CD14-positive monocyte (primary cell): ENCODE measurements around the gene SLC6A7. TPM values are rescaled to one million over a fixed set of nuclear protein-coding genes. Genes with fewer than 3 reads are reported as not detected.

Experiments used
- DNase-seq, 3 donors: peaks; one replicate each; pipeline ENCODE4 v3.0.0-alpha.2; 2011 to 2022
- H2AFZ ChIP-seq: 2 replicates; pipeline ENCODE4 v1.6.0; 2012; ENCODE audit warnings: mild to moderate bottlenecking, low read depth, low read length, inconsistent platforms; ENCODE audit not compliant: insufficient read depth, poor library complexity, severe bottlenecking
- H3K27ac ChIP-seq, 2 donors: 1 replicate in 1 of 2; 2 replicates in 1 of 2; pipeline ENCODE4 v1.5.1; 2012 to 2013; ENCODE audit warnings: low read length in 2 of 2, control low read depth in 1 of 2, inconsistent platforms in 1 of 2, low read depth in 1 of 2, mild to moderate bottlenecking in 1 of 2
- H3K27me3 ChIP-seq, 2 donors: one replicate each; pipeline versions ENCODE4 v1.6.0 to v1.6.1; 2011 to 2013; ENCODE audit warnings: low read length in 2 of 2; ENCODE audit not compliant: control insufficient read depth in 2 of 2, insufficient read depth in 2 of 2
- H3K36me3 ChIP-seq, 2 donors: replicated peaks in 1 of 2; 1 replicate in 1 of 2; 2 replicates in 1 of 2; pipeline versions ENCODE4 v1.5.1 to v1.6.1; 2012 to 2013; ENCODE audit warnings: low read length in 2 of 2, control low read depth in 1 of 2, inconsistent platforms in 1 of 2, mild to moderate bottlenecking in 1 of 2; ENCODE audit not compliant: insufficient read depth in 2 of 2, control insufficient read depth in 1 of 2
- H3K4me1 ChIP-seq, 2 donors: 1 replicate in 1 of 2; 2 replicates in 1 of 2; pipeline versions ENCODE4 v1.5.1 to v1.6.1; 2012 to 2013; ENCODE audit warnings: low read length in 2 of 2, control low read depth in 1 of 2, inconsistent platforms in 1 of 2, mild to moderate bottlenecking in 1 of 2, moderate library complexity in 1 of 2; ENCODE audit not compliant: insufficient read depth in 2 of 2, control insufficient read depth in 1 of 2
- H3K4me2 ChIP-seq: replicated peaks from 2 replicates; pipeline ENCODE3; 2012; ENCODE audit warnings: low read length, moderate library complexity, mild to moderate bottlenecking; ENCODE audit not compliant: poor library complexity, severe bottlenecking; ENCODE audit errors: extremely low read depth
- H3K4me3 ChIP-seq, 3 experiments: fragments of 200-600 bp in 1 of 3; sonication (generic) in 1 of 3; replicated peaks in 1 of 3; 1 replicate in 2 of 3; 2 replicates in 1 of 3; pipeline ENCODE4 v1.5.1; 2011 to 2013; ENCODE audit warnings: low read length in 3 of 3, mild to moderate bottlenecking in 3 of 3, control low read depth in 2 of 3, low read depth in 2 of 3, inconsistent platforms in 1 of 3, moderate library complexity in 1 of 3
- H3K79me2 ChIP-seq: 2 replicates; pipeline ENCODE4 v1.6.0; 2012; ENCODE audit warnings: mild to moderate bottlenecking, control low read depth, inconsistent platforms, low read length, moderate library complexity; ENCODE audit not compliant: insufficient read depth
- H3K9ac ChIP-seq: 2 replicates; pipeline ENCODE4 v1.6.0; 2017; ENCODE audit warnings: low read length, mild to moderate bottlenecking; ENCODE audit not compliant: insufficient read depth, poor library complexity, severe bottlenecking
- H3K9me3 ChIP-seq, 2 donors: replicated peaks in 1 of 2; 1 replicate in 1 of 2; 2 replicates in 1 of 2; pipeline versions ENCODE4 v1.5.1 to v1.6.1; 2012 to 2013; ENCODE audit warnings: low read length in 2 of 2, control low read depth in 1 of 2; ENCODE audit not compliant: control insufficient read depth in 1 of 2, insufficient read depth in 1 of 2
- H4K20me1 ChIP-seq: 2 replicates; pipeline ENCODE4 v1.6.0; 2012; ENCODE audit warnings: mild to moderate bottlenecking, low read length, control low read depth, moderate library complexity; ENCODE audit not compliant: insufficient read depth
- H3K27ac Mint-ChIP-seq, 7 donors: one replicate each; pipeline ENCODE4 v1.8.0; 2020; ENCODE audit warnings: mild to moderate bottlenecking in 7 of 7, mixed read lengths in 7 of 7, moderate library complexity in 6 of 7, inconsistent platforms in 2 of 7
- H3K27me3 Mint-ChIP-seq, 3 donors: one replicate each; pipeline ENCODE4 v1.8.0; 2021 to 2022; ENCODE audit warnings: low read depth in 3 of 3, mild to moderate bottlenecking in 3 of 3, mixed read lengths in 3 of 3, moderate library complexity in 3 of 3, inconsistent platforms in 1 of 3
- H3K36me3 Mint-ChIP-seq, 2 donors: one replicate each; pipeline ENCODE4 v1.8.0; 2020; ENCODE audit warnings: mixed read lengths in 2 of 2, inconsistent platforms in 1 of 2, mild to moderate bottlenecking in 1 of 2
- H3K4me1 Mint-ChIP-seq: one replicate; pipeline ENCODE4 v1.8.0; 2020; ENCODE audit warnings: mild to moderate bottlenecking, mixed read lengths
- H3K4me3 Mint-ChIP-seq, 2 donors: one replicate each; pipeline ENCODE4 v1.8.0; 2020; ENCODE audit warnings: mild to moderate bottlenecking in 2 of 2, mixed read lengths in 2 of 2, moderate library complexity in 1 of 2
- H3K9me3 Mint-ChIP-seq, 7 donors: one replicate each; pipeline ENCODE4 v1.8.0; 2020 to 2022; ENCODE audit warnings: mixed read lengths in 7 of 7, mild to moderate bottlenecking in 6 of 7, moderate library complexity in 6 of 7, inconsistent platforms in 2 of 7
- WGBS: methylation state at CpG from one replicate; pipeline ENCODE4 v1.1.5; 2013; ENCODE audit warnings: missing lambda C conversion rate; ENCODE audit not compliant: insufficient coverage; 5-methylcytosine and 5-hydroxymethylcytosine counted together
- intact Hi-C, 2 donors: fragments of 100-400 bp; cut with micrococcal nuclease; formaldehyde crosslinking; loops; one replicate each; pipeline versions ENCODE4 v1.15.0 to v1.15.1; 2023
- polyA plus RNA-seq, 3 donors: library from polyadenylated mRNA; depleted of rRNA in 1 of 3; unstranded in 2 of 3; stranded (reverse) in 1 of 3; fragments of 300-500 nt in 2 of 3; fragments of >200 nt in 1 of 3; fragmentation: Illumina TruSeq in 2 of 3; gene quantifications; 1 replicate in 2 of 3; 2 replicates in 1 of 3; pipeline ENCODE4 v1.2.3, GENCODE V29; 2012 to 2021
- TF ChIP-seq, protein P1 (sequence below): fragments of 200-600 bp; IDR thresholded peaks from one replicate; pipeline ENCODE4 v1.8.0; 2022; ENCODE audit warnings: antibody characterized with exemption, mild to moderate bottlenecking

SLC6A7 gene
- polyA plus RNA-seq, 3 donors, result 0.07 TPM; not detected in 2

DNA sequence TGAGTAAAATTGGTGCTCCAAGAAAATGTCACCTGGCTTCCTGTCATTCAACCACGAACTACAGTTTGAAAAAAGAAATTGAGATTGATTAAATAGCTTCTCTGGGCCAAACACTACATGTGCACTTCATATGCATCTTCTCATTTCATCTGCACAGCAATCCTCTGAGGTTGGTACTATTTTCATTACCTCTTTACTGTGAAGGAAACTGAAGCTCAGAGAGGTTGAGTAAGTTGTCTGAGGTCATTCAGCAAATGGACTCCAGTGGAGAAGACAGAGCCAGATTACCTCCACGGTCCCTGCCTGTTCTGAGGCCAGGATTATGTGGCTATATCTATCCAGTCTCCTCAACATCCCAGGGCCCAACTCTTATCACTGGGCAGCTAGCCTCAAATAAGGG, 46.5 kb downstream of the SLC6A7 start:
- intact Hi-C loops, result no loop called here
- no CpG with 5 or more reads among the region's 2 CpGs for WGBS
- Mint-ChIP-seq H3K36me3 (no peaks in the 10 kb centered on the region), H3K9me3 (no peaks in the 10 kb centered on the region), H3K4me3 (no peak overlapping the region), H3K27me3 (peaks cover 0 to 11% (median 4%) of the 10 kb centered on the region in 3 donors), H3K27ac (no peak overlapping the region), H3K4me1 (peaks cover 21% of the 10 kb centered on the region)
- Histone ChIP-seq H3K4me2 (no peak overlapping the region), H3K27ac (no peak overlapping the region), H3K27me3 (no peaks in the 10 kb centered on the region), H3K36me3 (no peaks in the 10 kb centered on the region), H3K4me3 (no peak overlapping the region), H3K9ac (no peak overlapping the region), H2AFZ (no peak overlapping the region), H3K79me2 (no peaks in the 10 kb centered on the region), H3K4me1 (peaks cover 17 to 19% of the 10 kb centered on the region in 2 donors), H4K20me1 (no peaks in the 10 kb centered on the region), H3K9me3 (no peaks in the 10 kb centered on the region)
- TF ChIP-seq, protein P1, sequence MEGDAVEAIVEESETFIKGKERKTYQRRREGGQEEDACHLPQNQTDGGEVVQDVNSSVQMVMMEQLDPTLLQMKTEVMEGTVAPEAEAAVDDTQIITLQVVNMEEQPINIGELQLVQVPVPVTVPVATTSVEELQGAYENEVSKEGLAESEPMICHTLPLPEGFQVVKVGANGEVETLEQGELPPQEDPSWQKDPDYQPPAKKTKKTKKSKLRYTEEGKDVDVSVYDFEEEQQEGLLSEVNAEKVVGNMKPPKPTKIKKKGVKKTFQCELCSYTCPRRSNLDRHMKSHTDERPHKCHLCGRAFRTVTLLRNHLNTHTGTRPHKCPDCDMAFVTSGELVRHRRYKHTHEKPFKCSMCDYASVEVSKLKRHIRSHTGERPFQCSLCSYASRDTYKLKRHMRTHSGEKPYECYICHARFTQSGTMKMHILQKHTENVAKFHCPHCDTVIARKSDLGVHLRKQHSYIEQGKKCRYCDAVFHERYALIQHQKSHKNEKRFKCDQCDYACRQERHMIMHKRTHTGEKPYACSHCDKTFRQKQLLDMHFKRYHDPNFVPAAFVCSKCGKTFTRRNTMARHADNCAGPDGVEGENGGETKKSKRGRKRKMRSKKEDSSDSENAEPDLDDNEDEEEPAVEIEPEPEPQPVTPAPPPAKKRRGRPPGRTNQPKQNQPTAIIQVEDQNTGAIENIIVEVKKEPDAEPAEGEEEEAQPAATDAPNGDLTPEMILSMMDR, result no peak
- no peak for DNase-seq

DNA sequence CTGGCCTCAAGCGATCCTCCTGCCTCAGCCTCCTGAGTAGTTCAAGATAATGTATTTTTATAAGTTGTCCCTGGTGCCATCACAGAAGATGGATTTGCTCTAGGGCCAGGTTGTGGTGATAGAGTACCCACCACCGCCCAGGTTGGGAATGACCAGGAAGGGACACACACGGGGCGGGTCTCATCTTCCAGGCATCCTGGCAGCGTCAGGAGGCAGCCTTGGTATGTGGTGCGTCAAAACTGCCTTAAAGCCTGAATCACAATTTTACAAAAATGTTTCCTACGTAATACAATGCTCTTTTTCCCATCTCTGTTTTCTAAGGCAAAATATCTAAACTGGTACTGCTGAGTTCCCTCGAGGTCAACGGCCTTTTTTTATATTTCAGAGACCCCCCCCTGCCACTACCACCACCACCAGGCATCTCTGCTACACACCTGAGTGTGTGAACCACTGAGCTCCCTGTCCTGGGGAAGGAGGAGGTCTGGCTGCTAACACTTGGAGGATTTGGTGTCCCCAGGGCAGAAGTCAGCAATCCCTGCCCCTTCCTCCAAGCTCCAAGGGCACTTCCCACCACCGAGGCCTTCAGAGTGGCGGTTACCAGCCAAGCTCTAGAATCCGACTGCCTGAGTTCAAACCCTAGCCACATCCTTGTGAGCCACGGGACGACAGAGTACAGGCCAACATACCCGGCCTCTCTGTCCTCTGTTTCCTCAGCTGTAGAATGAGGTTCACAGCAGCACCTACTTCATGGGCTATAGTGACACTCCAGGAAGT, 47.3 kb downstream of the SLC6A7 start:
- Mint-ChIP-seq H3K27me3 (peaks cover 2 to 11% (median 5%) of the 10 kb centered on the region in 3 donors), H3K4me3 (no peak overlapping the region), H3K36me3 (no peaks in the 10 kb centered on the region), H3K4me1 (peaks cover 24% of the 10 kb centered on the region), H3K9me3 (peaks cover 0 to 1% (median 0%) of the 10 kb centered on the region in 7 donors), H3K27ac (no peak overlapping the region)
- H3K27ac ChIP-seq, result no peak overlapping the region
- H2AFZ ChIP-seq, result no peak overlapping the region
- intact Hi-C loops, result no loop called here
- no peak overlapping the region for H3K4me3 ChIP-seq
- no peaks in the 10 kb centered on the region for H3K79me2 ChIP-seq
- no peaks in the 10 kb centered on the region for H3K27me3 ChIP-seq
- TF ChIP-seq, protein P1, result no peak
- no peak overlapping the region for H3K9ac ChIP-seq
- no peak for DNase-seq
- H3K36me3 ChIP-seq, result no peaks in the 10 kb centered on the region
- H4K20me1 ChIP-seq, result no peaks in the 10 kb centered on the region
- H3K9me3 ChIP-seq, result no peaks in the 10 kb centered on the region
- peaks cover 17 to 19% of the 10 kb centered on the region in 2 donors for H3K4me1 ChIP-seq
- H3K4me2 ChIP-seq, result no peak overlapping the region
- WGBS, result 83% methylated on average over 8 of the region's 15 CpGs
